Measurements from ENCODE around the gene ITPK1.

ITPK1 gene

DNA sequence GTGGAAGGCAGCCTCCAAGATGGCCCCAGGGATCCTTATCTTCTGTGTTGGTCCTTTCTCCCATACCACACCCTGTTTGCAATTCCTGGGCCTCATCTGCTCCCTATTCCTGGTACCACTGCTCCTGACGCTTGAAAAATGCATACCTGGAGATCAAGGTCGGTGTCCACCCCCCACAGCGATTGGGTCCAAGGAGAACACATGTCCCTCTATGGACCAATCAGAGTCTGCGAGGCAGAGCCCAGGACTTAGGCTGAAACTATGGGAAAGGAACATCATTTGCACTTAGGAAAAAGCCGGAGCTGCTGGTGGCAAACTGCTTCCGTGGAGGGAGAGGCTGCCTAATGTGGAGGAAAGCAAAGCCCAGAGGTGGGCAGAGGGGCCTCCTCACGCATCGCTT is 33.3 kb upstream of the ITPK1 start:
- TF ChIP-seq, protein P1, sequence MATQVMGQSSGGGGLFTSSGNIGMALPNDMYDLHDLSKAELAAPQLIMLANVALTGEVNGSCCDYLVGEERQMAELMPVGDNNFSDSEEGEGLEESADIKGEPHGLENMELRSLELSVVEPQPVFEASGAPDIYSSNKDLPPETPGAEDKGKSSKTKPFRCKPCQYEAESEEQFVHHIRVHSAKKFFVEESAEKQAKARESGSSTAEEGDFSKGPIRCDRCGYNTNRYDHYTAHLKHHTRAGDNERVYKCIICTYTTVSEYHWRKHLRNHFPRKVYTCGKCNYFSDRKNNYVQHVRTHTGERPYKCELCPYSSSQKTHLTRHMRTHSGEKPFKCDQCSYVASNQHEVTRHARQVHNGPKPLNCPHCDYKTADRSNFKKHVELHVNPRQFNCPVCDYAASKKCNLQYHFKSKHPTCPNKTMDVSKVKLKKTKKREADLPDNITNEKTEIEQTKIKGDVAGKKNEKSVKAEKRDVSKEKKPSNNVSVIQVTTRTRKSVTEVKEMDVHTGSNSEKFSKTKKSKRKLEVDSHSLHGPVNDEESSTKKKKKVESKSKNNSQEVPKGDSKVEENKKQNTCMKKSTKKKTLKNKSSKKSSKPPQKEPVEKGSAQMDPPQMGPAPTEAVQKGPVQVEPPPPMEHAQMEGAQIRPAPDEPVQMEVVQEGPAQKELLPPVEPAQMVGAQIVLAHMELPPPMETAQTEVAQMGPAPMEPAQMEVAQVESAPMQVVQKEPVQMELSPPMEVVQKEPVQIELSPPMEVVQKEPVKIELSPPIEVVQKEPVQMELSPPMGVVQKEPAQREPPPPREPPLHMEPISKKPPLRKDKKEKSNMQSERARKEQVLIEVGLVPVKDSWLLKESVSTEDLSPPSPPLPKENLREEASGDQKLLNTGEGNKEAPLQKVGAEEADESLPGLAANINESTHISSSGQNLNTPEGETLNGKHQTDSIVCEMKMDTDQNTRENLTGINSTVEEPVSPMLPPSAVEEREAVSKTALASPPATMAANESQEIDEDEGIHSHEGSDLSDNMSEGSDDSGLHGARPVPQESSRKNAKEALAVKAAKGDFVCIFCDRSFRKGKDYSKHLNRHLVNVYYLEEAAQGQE (IDR thresholded peaks at IDR 0.05; ENCODE audit: insufficient read depth in 1 of 2, low read depth in 2 of 2, low read length in 2 of 2), result no peak
- TF ChIP-seq POLR2AphosphoS5 (IDR thresholded peaks at IDR 0.05; ENCODE audit: low read depth, low read length), result no peak
- TF ChIP-seq TAF1 (IDR thresholded peaks at IDR 0.05; ENCODE audit: borderline replicate concordance, insufficient read depth, low read length), result no peak
- TF ChIP-seq SIN3A (IDR thresholded peaks at IDR 0.05; ENCODE audit: borderline replicate concordance, insufficient read depth, low read length), result no peak
- TF ChIP-seq FOXP2 (optimal IDR thresholded peaks at IDR 0.05; ENCODE audit: borderline replicate concordance, extremely low read depth, extremely low read length, insufficient read depth), result no peak

DNA sequence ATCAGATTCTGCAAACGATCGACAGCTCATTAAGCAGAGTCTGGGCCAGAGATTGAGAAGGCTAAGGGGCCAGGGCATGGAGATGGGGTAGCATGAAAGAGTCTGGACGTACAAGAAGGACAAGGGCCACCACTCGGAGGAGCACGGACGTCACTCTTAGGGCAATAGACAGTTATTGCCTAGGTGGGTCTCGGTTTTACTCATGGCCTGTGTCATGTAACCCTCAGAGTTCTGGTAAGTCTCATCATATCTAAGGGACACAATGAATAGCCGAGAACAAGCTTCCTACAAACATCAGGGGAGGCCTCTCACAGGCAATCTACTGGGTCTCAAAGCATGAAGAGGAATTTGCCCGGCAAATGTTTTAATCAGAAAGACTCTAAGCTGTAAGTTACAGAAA is 30.4 kb upstream of the ITPK1 start:
- TF ChIP-seq POLR2AphosphoS5 (IDR thresholded peaks at IDR 0.05; ENCODE audit: low read depth, low read length), result no peak
- TF ChIP-seq SIN3A (IDR thresholded peaks at IDR 0.05; ENCODE audit: borderline replicate concordance, insufficient read depth, low read length), result no peak
- TF ChIP-seq, protein P1 (IDR thresholded peaks at IDR 0.05; ENCODE audit: insufficient read depth in 1 of 2, low read depth in 2 of 2, low read length in 2 of 2), result no peak
- TF ChIP-seq TAF1 (IDR thresholded peaks at IDR 0.05; ENCODE audit: borderline replicate concordance, insufficient read depth, low read length), result no peak
- no peak for TF ChIP-seq FOXP2 (optimal IDR thresholded peaks at IDR 0.05; ENCODE audit: borderline replicate concordance, extremely low read depth, extremely low read length, insufficient read depth)

DNA sequence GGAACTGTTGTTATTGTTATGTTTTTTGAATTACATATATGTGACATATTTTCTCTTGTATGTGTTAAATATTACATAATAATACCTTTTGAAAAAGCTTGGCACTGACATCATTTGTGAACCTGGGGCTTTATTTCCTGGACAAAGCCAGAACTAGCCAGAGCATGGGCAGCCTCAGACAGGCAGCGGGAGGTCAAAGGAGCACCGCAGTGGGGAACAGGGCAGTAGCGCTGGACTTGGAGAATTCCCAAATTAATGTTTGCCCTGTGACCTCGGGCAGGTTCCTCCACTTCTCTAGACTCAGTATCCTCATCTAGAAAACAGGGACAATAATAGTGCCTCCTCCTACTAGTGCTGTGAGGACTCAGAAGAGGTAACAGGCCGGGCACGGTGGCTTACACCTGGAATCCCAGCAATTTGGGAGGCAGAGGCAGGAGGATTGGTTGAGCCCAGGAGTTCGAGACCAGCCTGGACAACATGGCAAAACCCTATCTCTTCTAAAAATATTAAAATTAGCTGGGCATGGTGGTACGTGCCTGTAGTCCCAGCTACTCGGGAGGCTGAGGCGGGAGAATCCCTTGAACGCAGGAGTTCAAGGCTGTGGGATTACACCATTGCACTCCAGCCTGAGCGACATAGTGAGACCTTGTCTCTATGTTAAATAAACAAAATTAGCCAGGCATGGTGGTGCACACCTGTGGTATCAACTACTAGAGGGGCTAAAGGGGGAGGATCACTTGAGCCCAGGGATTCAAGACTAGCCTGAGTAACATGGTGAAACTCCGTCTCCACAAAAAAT is 27.3 kb upstream of the ITPK1 start:
- no peak for TF ChIP-seq FOXP2 (optimal IDR thresholded peaks at IDR 0.05; ENCODE audit: borderline replicate concordance, extremely low read depth, extremely low read length, insufficient read depth)
- TF ChIP-seq SIN3A (IDR thresholded peaks at IDR 0.05; ENCODE audit: borderline replicate concordance, insufficient read depth, low read length), result no peak
- TF ChIP-seq, protein P1 (IDR thresholded peaks at IDR 0.05; ENCODE audit: insufficient read depth in 1 of 2, low read depth in 2 of 2, low read length in 2 of 2), result no peak
- no peak for TF ChIP-seq TAF1 (IDR thresholded peaks at IDR 0.05; ENCODE audit: borderline replicate concordance, insufficient read depth, low read length)
- TF ChIP-seq POLR2AphosphoS5 (IDR thresholded peaks at IDR 0.05; ENCODE audit: low read depth, low read length), result no peak

DNA sequence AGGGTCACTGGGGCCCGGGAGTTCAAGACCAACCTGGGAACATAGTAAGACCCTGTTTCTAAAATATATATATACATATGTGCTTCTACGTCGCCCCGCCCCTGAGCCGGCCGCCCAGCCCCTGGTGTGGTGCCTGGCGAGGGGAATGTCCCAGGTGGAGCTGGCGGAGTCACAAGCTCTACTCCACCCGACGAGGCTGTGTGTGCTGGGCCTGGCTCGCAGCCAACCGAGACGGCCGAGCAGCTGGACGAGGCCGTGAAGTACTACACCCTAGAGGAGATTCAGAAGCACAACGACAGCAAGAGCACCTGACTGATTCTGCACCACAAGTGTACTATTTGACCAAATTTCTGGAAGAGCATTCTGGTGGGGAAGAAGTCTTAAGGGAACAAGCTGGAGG is 22.1 kb upstream of the ITPK1 start:
- TF ChIP-seq FOXP2 (optimal IDR thresholded peaks at IDR 0.05; ENCODE audit: borderline replicate concordance, extremely low read depth, extremely low read length, insufficient read depth), result no peak
- no peak for TF ChIP-seq SIN3A (IDR thresholded peaks at IDR 0.05; ENCODE audit: borderline replicate concordance, insufficient read depth, low read length)
- no peak for TF ChIP-seq TAF1 (IDR thresholded peaks at IDR 0.05; ENCODE audit: borderline replicate concordance, insufficient read depth, low read length)
- no peak for TF ChIP-seq POLR2AphosphoS5 (IDR thresholded peaks at IDR 0.05; ENCODE audit: low read depth, low read length)
- TF ChIP-seq, protein P1 (IDR thresholded peaks at IDR 0.05; ENCODE audit: insufficient read depth in 1 of 2, low read depth in 2 of 2, low read length in 2 of 2), result no peak

All from PFSK-1 (cell line).